Measurements from ENCODE around the gene TULP3. TPM values are rescaled to one million over a fixed set of nuclear protein-coding genes. Genes with fewer than 3 reads are reported as not detected.

The TULP3 gene
- polyA plus RNA-seq, 1 experiment = 48.7 TPM

DNA sequence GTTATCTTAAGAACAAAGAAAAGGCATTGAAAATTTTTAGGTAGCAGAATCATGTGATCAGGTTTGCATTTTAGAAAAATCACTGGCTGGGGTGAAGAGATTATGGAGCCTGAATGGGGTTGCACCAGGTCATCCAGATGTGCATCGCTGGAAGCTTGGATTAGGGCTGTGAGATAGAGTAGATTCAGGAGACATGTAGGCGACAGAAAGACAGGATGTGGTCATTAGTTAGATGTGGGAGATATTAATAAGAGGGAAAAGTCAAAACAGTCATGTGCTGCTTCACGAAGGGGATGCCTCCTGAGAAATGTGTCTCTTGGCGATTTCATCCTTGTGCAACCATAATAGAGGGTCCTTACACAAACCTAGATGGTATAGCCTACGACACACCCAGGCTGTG is 93.6 kb downstream of the TULP3 start:
- Histone ChIP-seq H3K27me3 (ENCODE audit: control insufficient read depth, insufficient read depth, low read length) (no peaks in the 10 kb centered on the region), H3K9me3 (ENCODE audit: control insufficient read depth, insufficient read depth, low read length) (peaks cover 4% of the 10 kb centered on the region; the same call in 1 of the 2 replicates), H3K4me3 (ENCODE audit: low read depth, low read length) (no peak overlapping the region), H3K27ac (ENCODE audit: low read depth, low read length) (no peak overlapping the region)
- ChIA-PET CTCF (interaction anchor here (1.6 kb wide), 1 partner anchor 57 kb away, joined by 3 read pairs; no protein-coding TSS in a partner anchor), POLR2A (no interaction called here)
- DNase-seq (ENCODE audit: low read depth, low spot score) = no peak
- TF ChIP-seq, protein P1, sequence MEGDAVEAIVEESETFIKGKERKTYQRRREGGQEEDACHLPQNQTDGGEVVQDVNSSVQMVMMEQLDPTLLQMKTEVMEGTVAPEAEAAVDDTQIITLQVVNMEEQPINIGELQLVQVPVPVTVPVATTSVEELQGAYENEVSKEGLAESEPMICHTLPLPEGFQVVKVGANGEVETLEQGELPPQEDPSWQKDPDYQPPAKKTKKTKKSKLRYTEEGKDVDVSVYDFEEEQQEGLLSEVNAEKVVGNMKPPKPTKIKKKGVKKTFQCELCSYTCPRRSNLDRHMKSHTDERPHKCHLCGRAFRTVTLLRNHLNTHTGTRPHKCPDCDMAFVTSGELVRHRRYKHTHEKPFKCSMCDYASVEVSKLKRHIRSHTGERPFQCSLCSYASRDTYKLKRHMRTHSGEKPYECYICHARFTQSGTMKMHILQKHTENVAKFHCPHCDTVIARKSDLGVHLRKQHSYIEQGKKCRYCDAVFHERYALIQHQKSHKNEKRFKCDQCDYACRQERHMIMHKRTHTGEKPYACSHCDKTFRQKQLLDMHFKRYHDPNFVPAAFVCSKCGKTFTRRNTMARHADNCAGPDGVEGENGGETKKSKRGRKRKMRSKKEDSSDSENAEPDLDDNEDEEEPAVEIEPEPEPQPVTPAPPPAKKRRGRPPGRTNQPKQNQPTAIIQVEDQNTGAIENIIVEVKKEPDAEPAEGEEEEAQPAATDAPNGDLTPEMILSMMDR (IDR thresholded peaks at IDR 0.05; ENCODE audit: low read depth, low read length) = no peak

DNA sequence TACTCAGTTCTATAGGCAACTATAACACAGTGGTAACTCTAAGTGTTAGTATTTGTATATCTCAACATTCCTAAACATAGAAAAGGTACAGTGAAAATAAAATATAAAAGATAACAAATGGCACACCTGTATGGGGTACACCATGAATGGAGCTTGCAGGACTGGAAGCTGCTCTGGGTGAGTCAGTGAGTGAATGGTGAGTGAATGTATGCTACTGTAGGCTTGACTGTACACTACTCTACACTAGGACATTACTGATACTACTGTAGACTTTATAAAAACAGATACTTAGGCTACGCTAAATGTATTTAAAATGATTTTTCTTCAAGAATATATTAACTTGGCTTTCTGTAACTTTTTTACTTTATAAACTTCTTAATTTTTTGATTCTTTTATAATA is 94.0 kb downstream of the TULP3 start:
- DNase-seq (ENCODE audit: low read depth, low spot score) = no peak
- H3K9me3 ChIP-seq (ENCODE audit: control insufficient read depth, insufficient read depth, low read length) = peaks cover 7% of the 10 kb centered on the region
- CTCF ChIA-PET = interaction anchor here (1.6 kb wide), 1 partner anchor 57 kb away, joined by 3 read pairs; no protein-coding TSS in a partner anchor
- POLR2A ChIA-PET = no interaction called here
- H3K4me3 ChIP-seq (ENCODE audit: low read depth, low read length) = no peak overlapping the region
- TF ChIP-seq, protein P1 (IDR thresholded peaks at IDR 0.05; ENCODE audit: low read depth, low read length) = no peak
- no peak overlapping the region for H3K27ac ChIP-seq (ENCODE audit: low read depth, low read length)
- no peaks in the 10 kb centered on the region for H3K27me3 ChIP-seq (ENCODE audit: control insufficient read depth, insufficient read depth, low read length)

DNA sequence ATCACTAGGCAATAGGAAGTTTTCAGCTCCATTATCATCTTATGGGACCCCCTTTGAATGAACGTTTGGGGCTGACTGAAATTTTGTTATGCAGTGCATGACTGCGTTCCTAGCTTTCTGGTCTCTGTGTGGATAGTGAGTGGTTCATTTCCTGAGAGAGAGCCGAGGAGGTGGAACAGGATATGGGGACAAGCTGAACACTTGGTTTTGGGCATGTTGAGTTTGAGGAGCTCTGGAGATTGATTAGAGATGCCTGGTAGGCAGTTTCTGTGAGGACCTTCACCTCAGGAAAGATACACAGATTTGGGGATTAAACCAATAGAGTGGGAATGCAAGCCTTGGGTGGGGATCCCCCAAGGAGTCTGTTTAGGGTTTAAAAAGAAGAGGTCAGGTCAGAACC is 96.2 kb downstream of the TULP3 start:
- TF ChIP-seq, protein P1 (IDR thresholded peaks at IDR 0.05; ENCODE audit: low read depth, low read length) = no peak
- Histone ChIP-seq H3K27ac (ENCODE audit: low read depth, low read length) (no peak overlapping the region), H3K4me3 (ENCODE audit: low read depth, low read length) (no peak overlapping the region), H3K9me3 (ENCODE audit: control insufficient read depth, insufficient read depth, low read length) (peaks cover 7% of the 10 kb centered on the region), H3K27me3 (ENCODE audit: control insufficient read depth, insufficient read depth, low read length) (no peaks in the 10 kb centered on the region)
- CTCF ChIA-PET = no interaction called here
- no peak for DNase-seq (ENCODE audit: low read depth, low spot score)
- POLR2A ChIA-PET = no interaction called here

DNA sequence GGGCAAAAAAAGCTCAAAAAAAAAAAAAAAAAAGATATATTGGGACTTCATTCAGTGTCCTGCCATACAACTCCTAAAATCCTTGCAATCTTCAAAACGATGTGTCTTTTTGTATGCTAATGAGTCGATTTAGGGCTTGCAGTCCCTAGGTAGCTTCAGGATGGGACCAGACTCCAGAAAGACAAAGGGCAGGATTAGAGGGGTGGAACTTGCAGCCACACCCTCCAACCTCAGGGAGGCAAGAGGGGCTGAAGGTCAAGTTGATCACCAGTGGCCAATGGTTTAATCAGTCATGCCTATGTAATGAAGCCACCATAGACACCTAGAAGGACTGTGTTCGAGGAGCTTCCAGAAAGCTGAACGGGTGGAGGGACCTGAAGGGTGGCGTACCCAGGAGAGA is 97.8 kb downstream of the TULP3 start:
- POLR2A ChIA-PET = no interaction called here
- CTCF ChIA-PET = no interaction called here
- TF ChIP-seq, protein P1 (IDR thresholded peaks at IDR 0.05; ENCODE audit: low read depth, low read length) = no peak
- peaks cover 7% of the 10 kb centered on the region for H3K9me3 ChIP-seq (ENCODE audit: control insufficient read depth, insufficient read depth, low read length)
- H3K27me3 ChIP-seq (ENCODE audit: control insufficient read depth, insufficient read depth, low read length) = no peaks in the 10 kb centered on the region
- DNase-seq (ENCODE audit: low read depth, low spot score) = no peak
- no peak overlapping the region for H3K4me3 ChIP-seq (ENCODE audit: low read depth, low read length)
- no peak overlapping the region for H3K27ac ChIP-seq (ENCODE audit: low read depth, low read length)

Small RNA genes within 50 kb of the gene (small RNA-seq; reads per million reads assigned to genes)
- gene RNU6-1315P (ENCODE audit: insufficient read length, low read depth) = not detected

Other genes with a start within 250 kb of the TULP3 start
- gene FKBP4, start 95.9 kb upstream of the TULP3 start, polyA plus RNA-seq (2011; rRNA removed) = 30.0 and 34.1 TPM in 2 replicates
- 17.4 and 18.6 TPM in 2 replicates for gene ITFG2, start 78.2 kb upstream of the TULP3 start, polyA plus RNA-seq (2011; rRNA removed)
- 0.66 and 0.99 TPM in 2 replicates for gene NRIP2, start 55.9 kb upstream of the TULP3 start, polyA plus RNA-seq (2011; rRNA removed)
- gene TEX52, start 33.9 kb upstream of the TULP3 start, polyA plus RNA-seq (2011; rRNA removed) = not detected in 2 replicates
- 10.8 and 11.5 TPM in 2 replicates for gene FOXM1, start 13.7 kb upstream of the TULP3 start, polyA plus RNA-seq (2011; rRNA removed)
- 42.0 and 43.4 TPM in 2 replicates for gene RHNO1, start 13.7 kb upstream of the TULP3 start, polyA plus RNA-seq (2011; rRNA removed)
- gene TEAD4, start 68.5 kb downstream of the TULP3 start, polyA plus RNA-seq (2011; rRNA removed) = 10.3 and 14.1 TPM in 2 replicates
- gene TSPAN9, start 186.5 kb downstream of the TULP3 start, polyA plus RNA-seq (2011; rRNA removed) = 68.0 and 72.7 TPM in 2 replicates

Data from AG04450 (cell line).